Activated CD4-positive, alpha-beta T cell treated with anti-CD3 and anti-CD28 coated beads for 4 hours (primary cell): ENCODE results near the gene ZNF225.
A peak's percentile ranks its signal among the peaks of the same experiment; 100 is the strongest.
"Not testable (repeated sequence)": the region's sequence is repeated elsewhere in the genome, so short reads cannot be mapped to it uniquely, and the experiment has no call there.

ENCODE experiments used
- DNase-seq, 2 donors: peaks; one replicate each; pipeline ENCODE4 v3.0.0-alpha.2; 2020

The ZNF225 gene

GRCh38 chr19:44164327-44164672, 51.1 kb downstream of the ZNF225 start:
- DNase-seq = no peak

DNA sequence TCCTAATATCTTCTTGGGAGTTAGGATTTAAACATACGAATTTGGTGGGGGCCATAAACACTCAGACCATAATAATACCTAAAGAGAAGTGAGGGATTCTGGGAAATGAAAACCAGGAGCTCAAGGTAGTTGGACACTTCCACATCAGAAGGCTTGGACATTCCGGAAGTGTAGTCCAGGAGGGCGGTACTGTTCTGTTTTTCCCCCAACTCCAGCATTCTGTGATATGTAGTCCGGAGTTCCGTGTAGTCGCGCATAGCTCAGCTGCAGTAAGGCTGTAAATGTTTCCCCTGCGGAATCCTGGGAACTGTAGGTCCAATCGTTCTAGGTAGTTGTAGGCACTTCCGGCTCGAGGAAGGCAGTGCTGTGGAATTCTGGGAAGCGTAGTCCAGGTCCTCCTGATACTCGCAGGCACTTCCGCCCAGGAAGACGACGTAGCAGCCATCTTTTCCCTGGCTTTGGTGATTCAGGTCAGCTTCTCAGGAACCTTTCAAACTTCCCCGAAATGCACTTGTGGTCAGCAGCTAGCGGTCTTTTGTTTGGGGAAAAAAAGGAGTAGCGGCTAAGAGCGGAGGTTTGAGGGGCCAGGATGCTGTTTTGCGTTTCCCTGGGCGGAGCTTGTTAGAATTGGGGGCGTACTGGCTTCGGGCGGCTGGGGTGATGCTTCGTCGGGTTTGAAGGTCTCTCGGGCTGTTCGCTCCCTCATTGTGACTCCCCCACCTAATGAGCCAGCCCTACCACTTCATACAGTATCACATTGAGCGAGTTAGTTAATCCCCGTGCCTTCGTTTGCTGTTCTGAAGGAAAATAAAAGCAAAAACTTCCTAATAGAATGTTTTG, 51.7 kb downstream of the ZNF225 start, which contains the start of gene ZNF226:
ZNF226 (plus strand) TSS at position 428 of the 840 bp plus-strand sequence. CDS start 4,981 bp downstream, outside the sequence.
- DNase-seq = peak; percentile 79 to 82

DNA sequence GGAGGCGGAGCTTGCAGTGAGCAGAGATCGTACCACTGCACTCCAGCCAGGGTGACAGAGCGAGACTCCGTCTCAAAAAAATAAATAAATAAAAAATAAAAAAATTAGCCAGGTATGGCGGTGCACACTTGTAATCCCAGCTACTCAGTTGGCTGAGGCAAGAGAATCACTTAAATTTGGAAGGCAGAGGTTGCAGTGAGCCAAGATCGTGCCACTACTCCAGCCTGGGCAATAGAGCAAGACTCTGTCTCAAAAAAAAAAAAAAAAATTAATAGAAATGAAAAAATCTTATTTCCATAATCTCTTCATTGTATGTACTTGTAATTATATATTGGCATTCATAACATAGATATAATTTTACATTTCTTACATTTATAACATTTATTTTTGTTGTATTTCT, 57.5 kb downstream of the ZNF225 start:
- DNase-seq = not testable (repeated sequence)

DNA sequence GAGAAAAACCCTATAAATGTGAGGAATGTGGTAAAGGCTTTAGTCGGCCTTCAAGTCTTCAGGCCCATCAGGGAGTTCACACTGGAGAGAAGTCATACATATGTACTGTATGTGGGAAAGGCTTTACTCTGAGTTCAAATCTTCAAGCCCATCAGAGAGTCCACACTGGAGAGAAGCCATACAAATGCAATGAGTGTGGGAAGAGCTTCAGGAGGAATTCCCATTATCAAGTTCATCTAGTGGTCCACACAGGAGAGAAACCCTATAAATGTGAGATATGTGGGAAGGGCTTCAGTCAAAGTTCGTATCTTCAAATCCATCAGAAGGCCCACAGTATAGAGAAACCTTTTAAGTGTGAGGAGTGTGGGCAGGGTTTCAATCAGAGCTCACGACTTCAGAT, 63.4 kb downstream of the ZNF225 start:
- no peak for DNase-seq

- no peak for DNase-seq
Observed at GRCh38 chr19:44180968-44181367, 67.8 kb downstream of the ZNF225 start.

DNA sequence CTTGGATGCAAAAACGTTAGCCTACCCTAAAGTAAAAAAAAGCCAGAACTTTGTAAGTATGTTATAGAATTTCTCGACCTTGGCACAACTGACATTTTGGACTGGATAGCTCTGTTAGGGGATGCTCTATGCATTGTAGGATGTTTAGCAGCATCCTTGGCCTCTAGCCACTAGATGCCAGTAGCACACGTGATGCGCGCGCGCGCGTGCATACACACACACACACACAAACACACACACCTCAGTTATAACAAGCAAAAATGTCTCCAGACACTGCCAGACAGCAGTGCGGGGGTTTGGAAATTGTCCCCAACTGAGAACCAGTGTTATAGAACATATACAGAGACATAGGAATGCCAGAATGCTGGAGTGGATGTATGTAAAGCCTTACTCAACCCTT, 68.9 kb downstream of the ZNF225 start:
- no peak for DNase-seq
